WTC11 (cell line): Measurements from ENCODE around the gene TTC7B. TPM values are rescaled to one million over a fixed set of nuclear protein-coding genes. Genes with fewer than 3 reads are reported as not detected.

Experiments
- ATAC-seq: fragments of 200-7000 bp; cut with Tn5 transposase; 2 replicates; pipeline ENCODE4 v1.10.0; 2021; ENCODE audit warnings: mild to moderate bottlenecking, moderate library complexity
- CTCF ChIA-PET: fragments of 300-600 bp; sonication (Branson Sonifier 250); formaldehyde crosslinking; loops from one replicate; lab custom pipeline; 2021; ENCODE audit warnings: antibody characterized with exemption; lab: Charles Lee
- POLR2A ChIA-PET: fragments of 350-600 bp; sonication (Branson Sonifier 250); formaldehyde crosslinking; loops from one replicate; lab custom pipeline; 2021; ENCODE audit warnings: antibody characterized with exemption; lab: Charles Lee
- DNase-seq: peaks from one replicate; pipeline ENCODE4 v3.0.0; 2021; ENCODE audit warnings: low spot score
- H3K27ac Mint-ChIP-seq: 2 replicates; pipeline ENCODE4 v1.8.0; 2021; ENCODE audit warnings: mixed read lengths
- H3K27me3 Mint-ChIP-seq: 2 replicates; pipeline ENCODE4 v1.8.0; 2021; ENCODE audit warnings: low read depth, mild to moderate bottlenecking, moderate library complexity, mixed read lengths
- H3K36me3 Mint-ChIP-seq: 2 replicates; pipeline ENCODE4 v1.8.0; 2021; ENCODE audit warnings: mixed read lengths
- H3K4me1 Mint-ChIP-seq: 2 replicates; pipeline ENCODE4 v1.8.0; 2022; ENCODE audit warnings: mixed read lengths
- H3K4me3 Mint-ChIP-seq: 2 replicates; pipeline ENCODE4 v1.8.0; 2021; ENCODE audit warnings: mild to moderate bottlenecking, moderate library complexity, mixed read lengths
- H3K9me3 Mint-ChIP-seq: 2 replicates; pipeline ENCODE4 v1.8.0; 2021; ENCODE audit warnings: mixed read lengths
- ATF6 ChIP-seq: sonication (generic); formaldehyde crosslinking; IDR thresholded peaks from 2 replicates; pipeline ENCODE4 v1.8.1; 2023; ENCODE audit warnings: mild to moderate bottlenecking, missing genetic modification reagents
- CREB1 ChIP-seq: sonication (generic); formaldehyde crosslinking; IDR thresholded peaks from 2 replicates; pipeline ENCODE4 v1.8.0; 2023; ENCODE audit warnings: mild to moderate bottlenecking, missing genetic modification reagents
- E2F4 ChIP-seq: sonication (generic); formaldehyde crosslinking; IDR thresholded peaks from 2 replicates; pipeline ENCODE4 v1.8.1; 2022; ENCODE audit warnings: low read depth, mild to moderate bottlenecking, moderate library complexity, missing genetic modification reagents, borderline replicate concordance
- EMX1 ChIP-seq: fragments of 250-450 bp; sonication (Bioruptor Pico); IDR thresholded peaks from 2 replicates; pipeline ENCODE4 v1.8.0; 2021; ENCODE audit warnings: mild to moderate bottlenecking
- FOXJ3 ChIP-seq: sonication (generic); formaldehyde crosslinking; IDR thresholded peaks from 2 replicates; pipeline ENCODE4 v1.9.0; 2021; ENCODE audit warnings: missing genetic modification reagents, mild to moderate bottlenecking, borderline replicate concordance
- FOXP4 ChIP-seq: sonication (generic); formaldehyde crosslinking; IDR thresholded peaks from 2 replicates; pipeline ENCODE4 v1.8.0; 2022; ENCODE audit warnings: mild to moderate bottlenecking, missing genetic modification reagents
- IRF1 ChIP-seq: sonication (generic); formaldehyde crosslinking; IDR thresholded peaks from 2 replicates; pipeline ENCODE4 v1.8.0; 2023; ENCODE audit warnings: missing genetic modification reagents
- JUN ChIP-seq: sonication (generic); formaldehyde crosslinking; IDR thresholded peaks from 2 replicates; pipeline ENCODE4 v1.8.0; 2023; ENCODE audit warnings: mild to moderate bottlenecking, missing genetic modification reagents
- NFATC4 ChIP-seq: fragments of 250-450 bp; sonication (Bioruptor Pico); IDR thresholded peaks from 2 replicates; pipeline ENCODE4 v1.9.0; 2021; ENCODE audit warnings: mild to moderate bottlenecking
- NR2C2 ChIP-seq: sonication (generic); formaldehyde crosslinking; IDR thresholded peaks from 2 replicates; pipeline ENCODE4 v1.8.0; 2022; ENCODE audit warnings: mild to moderate bottlenecking, missing genetic modification reagents
- OVOL2 ChIP-seq: fragments of 250-450 bp; sonication (Bioruptor Pico); IDR thresholded peaks from 2 replicates; pipeline ENCODE4 v1.9.0; 2021; ENCODE audit warnings: mild to moderate bottlenecking, borderline replicate concordance
- PRDM15 ChIP-seq: sonication (generic); formaldehyde crosslinking; IDR thresholded peaks from 2 replicates; pipeline ENCODE4 v1.8.0; 2022; ENCODE audit warnings: missing genetic modification reagents
- RORB ChIP-seq: fragments of 250-450 bp; sonication (Bioruptor Pico); IDR thresholded peaks from 2 replicates; pipeline ENCODE4 v1.9.0; 2021; ENCODE audit warnings: mild to moderate bottlenecking
- SMAD4 ChIP-seq: sonication (generic); formaldehyde crosslinking; IDR thresholded peaks from 2 replicates; pipeline ENCODE4 v1.8.0; 2022; ENCODE audit warnings: mild to moderate bottlenecking, missing genetic modification reagents
- USF2 ChIP-seq: sonication (generic); formaldehyde crosslinking; IDR thresholded peaks from 2 replicates; pipeline ENCODE4 v1.8.1; 2023; ENCODE audit warnings: mild to moderate bottlenecking, missing genetic modification reagents, moderate library complexity
- ZBTB43 ChIP-seq: sonication (generic); formaldehyde crosslinking; IDR thresholded peaks from 2 replicates; pipeline ENCODE4 v1.8.1; 2023; ENCODE audit warnings: mild to moderate bottlenecking, missing genetic modification reagents
- ZNF121 ChIP-seq: sonication (generic); formaldehyde crosslinking; IDR thresholded peaks from 2 replicates; pipeline ENCODE4 v1.8.0; 2023; ENCODE audit warnings: missing genetic modification reagents
- ZNF317 ChIP-seq: sonication (generic); formaldehyde crosslinking; IDR thresholded peaks from 2 replicates; pipeline ENCODE4 v1.8.1; 2023; ENCODE audit warnings: low read depth, mild to moderate bottlenecking, moderate library complexity, missing genetic modification reagents, borderline replicate concordance
- ZNF425 ChIP-seq: fragments of 250-450 bp; sonication (Bioruptor Pico); conservative IDR thresholded peaks from 2 replicates; pipeline ENCODE4 v1.9.0; 2021; ENCODE audit warnings: mild to moderate bottlenecking
- ZNF671 ChIP-seq: fragments of 250-450 bp; sonication (Bioruptor Pico); IDR thresholded peaks from 2 replicates; pipeline ENCODE4 v1.8.0; 2021; ENCODE audit warnings: mild to moderate bottlenecking
- total RNA-seq: library from RNA; stranded (reverse); gene quantifications from 3 replicates; pipeline ENCODE4 v1.2.3, GENCODE V29; 2021

Gene TTC7B
- total RNA-seq, 1 experiment from 2014 or later: 27.6 TPM

GRCh38 chr14:90484291-90484690 is 331.9 kb downstream of the TTC7B start:
- peaks cover 15% of the 10 kb centered on the region for H3K4me1 Mint-ChIP-seq
- ATAC-seq (no peak), DNase-seq (no peak)
- no peaks in the 10 kb centered on the region for H3K36me3 Mint-ChIP-seq
- H3K4me3 Mint-ChIP-seq: no peak overlapping the region
- no peak overlapping the region for H3K27ac Mint-ChIP-seq
- POLR2A ChIA-PET: no interaction called here
- H3K9me3 Mint-ChIP-seq: peaks cover 18% of the 10 kb centered on the region
- no peaks in the 10 kb centered on the region; the same call in 1 of the 2 replicates for H3K27me3 Mint-ChIP-seq
- CTCF ChIA-PET: no interaction called here
- TF ChIP-seq EMX1 (CRISPR knock-in tag) (no peak), ZNF671 (CRISPR knock-in tag) (no peak), ZBTB43 (no peak), NR2C2 (CRISPR knock-in tag) (no peak), ZNF425 (no peak), ZNF121 (CRISPR knock-in tag) (no peak), OVOL2 (no peak), FOXP4 (CRISPR knock-in tag) (no peak), CREB1 (CRISPR knock-in tag) (no peak), RORB (no peak), SMAD4 (no peak), NFATC4 (CRISPR knock-in tag) (no peak), JUN (CRISPR knock-in tag) (no peak), USF2 (no peak), IRF1 (CRISPR knock-in tag) (no peak)

- H3K9me3 Mint-ChIP-seq: peaks cover 18% of the 10 kb centered on the region
- H3K27me3 Mint-ChIP-seq: no peaks in the 10 kb centered on the region; the same call in 1 of the 2 replicates
- no peak overlapping the region for H3K4me3 Mint-ChIP-seq
- ATAC-seq: no peak
- no peak for TF ChIP-seq NR2C2 (CRISPR knock-in tag)
- TF ChIP-seq JUN (CRISPR knock-in tag): no peak
- TF ChIP-seq E2F4 (CRISPR knock-in tag): no peak
- no peaks in the 10 kb centered on the region for H3K36me3 Mint-ChIP-seq
- CTCF ChIA-PET: no interaction called here
- no peak for DNase-seq
- H3K27ac Mint-ChIP-seq: no peak overlapping the region
- peaks cover 15% of the 10 kb centered on the region for H3K4me1 Mint-ChIP-seq
- POLR2A ChIA-PET: no interaction called here
These were observed 332.7 kb downstream of the TTC7B start for GRCh38 chr14:90483571-90483974.

GRCh38 chr14:90483117-90483516 is 333.1 kb downstream of the TTC7B start:
- ChIA-PET CTCF (no interaction called here), POLR2A (no interaction called here)
- Mint-ChIP-seq H3K9me3 (peaks cover 21% of the 10 kb centered on the region), H3K36me3 (no peaks in the 10 kb centered on the region), H3K27me3 (no peaks in the 10 kb centered on the region; the same call in 1 of the 2 replicates), H3K27ac (no peak overlapping the region), H3K4me1 (peaks cover 15% of the 10 kb centered on the region), H3K4me3 (no peak overlapping the region)
- ATAC-seq (no peak), DNase-seq (no peak)
- TF ChIP-seq PRDM15 (CRISPR knock-in tag) (no peak), ZNF317 (CRISPR knock-in tag) (no peak), ATF6 (no peak), FOXJ3 (CRISPR knock-in tag) (no peak)
